ENCODE results near the gene MAD2L2.

GRCh38 chr1:11703357-11704193 lies 22.6 kb upstream of the MAD2L2 start:
- TF ChIP-seq EGR1 (IDR thresholded peaks at IDR 0.05; ENCODE audit: low read depth) (no peak), SP1 (IDR thresholded peaks at IDR 0.05; ENCODE audit: low read depth) (no peak), CTCF (IDR thresholded peaks at IDR 0.05 in 2 of 3, conservative IDR thresholded peaks at IDR 0.05 in 1 of 3; ENCODE audit: borderline replicate concordance in 1 of 3, insufficient read depth in 1 of 3, low read depth in 2 of 3, low read length in 2 of 3) (no peak), ELF1 (IDR thresholded peaks at IDR 0.05; ENCODE audit: borderline replicate concordance, low read depth) (no peak), SIN3A (IDR thresholded peaks at IDR 0.05; ENCODE audit: low read depth) (no peak), POLR2A (IDR thresholded peaks at IDR 0.05; ENCODE audit: borderline replicate concordance, extremely low read depth, insufficient read depth, insufficient read length) (no peak), TCF7L2 (IDR thresholded peaks at IDR 0.05; ENCODE audit: borderline replicate concordance, extremely low read depth, insufficient read depth, insufficient read length) (no peak), ZBTB33 (IDR thresholded peaks at IDR 0.05; ENCODE audit: extremely low read depth, insufficient replicate concordance, low read length) (no peak)

Data from HCT116 (cell line).